Frontal cortex (tissue), 4 donors: ENCODE data around the gene MYH6. TPM values are rescaled to one million over a fixed set of nuclear protein-coding genes. Genes with fewer than 3 reads are reported as not detected.
A peak's percentile ranks its signal among the peaks of the same experiment; 100 is the strongest.
"Not testable (repeated sequence)": the region's sequence is repeated elsewhere in the genome, so short reads cannot be mapped to it uniquely, and the experiment has no call there.

Experiments
- DNase-seq, 2 donors: peaks; one replicate each; pipeline ENCODE4 v3.0.0; 2012; ENCODE audit warnings: low spot score in 2 of 2
- FAIRE-seq: peaks from 2 replicates; lab custom pipeline; 2012; peaks lifted over from hg19 to GRCh38; lab: Jason Lieb, UNC
- total RNA-seq: library from RNA; depleted of rRNA; stranded (reverse); fragments of >200 nt; gene quantifications from one replicate; pipeline ENCODE4 v1.2.3, GENCODE V29; 2014
- donor health status: control.
- donor health status: control.
- donor health status: control.

MYH6 gene
- total RNA-seq, 1 donor from 2014 or later = not detected

DNA sequence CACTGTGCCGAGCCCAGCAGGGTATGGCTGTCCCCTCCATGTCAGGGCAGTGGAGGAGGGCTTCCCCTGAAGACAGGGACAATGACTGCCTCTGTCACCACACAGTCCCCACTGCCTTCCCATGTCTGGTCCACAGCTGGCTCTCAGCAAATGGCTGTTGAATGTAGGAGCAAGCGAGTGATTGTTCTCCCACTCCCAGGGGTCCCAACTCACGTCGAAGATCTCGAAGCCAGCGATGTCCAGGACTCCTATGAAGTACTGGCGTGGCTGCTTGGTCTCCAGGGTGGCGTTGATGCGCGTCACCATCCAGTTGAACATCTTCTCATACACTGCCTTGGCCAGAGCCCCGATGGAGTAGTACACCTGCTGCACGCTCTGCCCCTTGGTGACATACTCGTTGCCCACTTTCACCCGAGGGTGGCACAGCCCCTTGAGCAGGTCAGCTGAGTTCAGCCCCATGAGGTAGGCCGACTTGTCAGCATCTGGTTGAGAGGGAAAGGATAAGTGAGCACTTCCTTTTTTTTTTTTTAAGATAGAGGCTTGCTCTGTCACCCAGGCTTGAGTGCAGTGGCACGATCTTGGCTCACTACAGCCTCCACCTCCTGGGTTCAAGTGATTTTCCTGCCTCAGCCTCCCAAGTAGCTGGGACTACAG is 7.5 kb downstream of the MYH6 start:
- not testable (repeated sequence) for FAIRE-seq, DNase-seq

- DNase-seq (no peak), FAIRE-seq (no peak)
Observed at GRCh38 chr14:23399591-23399990, 8.5 kb downstream of the MYH6 start.

GRCh38 chr14:23399136-23399535 is 8.9 kb downstream of the MYH6 start:
- DNase-seq (no peak), FAIRE-seq (no peak)

GRCh38 chr14:23398348-23398747 is 9.7 kb downstream of the MYH6 start:
- FAIRE-seq (no peak), DNase-seq (no peak)

DNA sequence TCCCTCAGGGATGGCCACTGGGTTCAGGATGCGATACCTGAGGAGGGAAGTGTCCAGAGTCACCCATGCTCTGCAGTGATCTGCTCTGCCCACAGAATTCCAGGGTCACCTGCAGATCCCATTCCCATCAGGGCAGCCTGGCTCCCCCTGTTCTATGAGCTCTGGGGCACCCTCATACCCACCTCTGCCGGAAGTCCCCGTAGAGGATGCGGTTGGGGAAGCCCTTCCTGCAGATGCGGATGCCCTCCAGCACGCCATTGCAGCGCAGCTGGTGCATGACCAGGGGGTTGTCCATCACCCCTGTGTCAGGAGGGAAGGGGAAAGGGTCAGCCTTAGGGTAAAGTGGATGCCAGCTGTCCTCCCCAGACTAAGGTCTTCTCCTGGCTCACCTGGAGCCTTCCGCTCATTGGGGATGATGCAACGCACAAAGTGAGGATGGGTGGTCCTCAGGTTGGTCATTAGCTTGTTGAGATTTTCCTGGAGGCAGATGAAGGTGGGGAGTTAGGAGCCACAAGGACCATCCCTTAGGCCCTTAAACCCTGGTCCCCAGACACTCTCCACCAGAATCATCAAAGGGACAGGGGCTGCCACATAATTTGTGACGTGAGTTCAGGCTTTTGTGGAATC is 11.2 kb downstream of the MYH6 start:
- DNase-seq = no peak
- FAIRE-seq = no peak

- FAIRE-seq (no peak), DNase-seq (no peak)
Observed at GRCh38 chr14:23396126-23396525, 11.9 kb downstream of the MYH6 start.

DNA sequence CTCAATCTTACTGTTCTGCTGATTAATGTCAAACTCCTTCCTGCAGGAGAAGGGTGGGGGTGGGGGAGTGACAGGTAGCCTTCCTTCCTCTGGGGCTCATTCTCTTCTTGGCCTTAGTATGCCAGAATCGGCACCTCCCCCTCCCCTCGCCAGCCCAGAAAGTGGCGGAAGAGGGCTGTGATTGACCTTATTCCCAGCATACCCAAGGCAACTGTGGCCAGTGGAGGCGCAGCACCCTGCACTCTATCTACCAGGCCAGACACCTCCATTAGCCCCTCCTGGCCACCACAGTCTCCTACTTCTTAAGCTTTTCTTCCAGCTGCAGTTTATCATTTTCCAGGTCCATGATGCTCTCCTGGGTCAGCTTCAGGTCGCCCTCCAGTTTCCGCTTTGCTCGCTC is 15.5 kb downstream of the MYH6 start:
- DNase-seq = no peak
- no peak for FAIRE-seq

DNA sequence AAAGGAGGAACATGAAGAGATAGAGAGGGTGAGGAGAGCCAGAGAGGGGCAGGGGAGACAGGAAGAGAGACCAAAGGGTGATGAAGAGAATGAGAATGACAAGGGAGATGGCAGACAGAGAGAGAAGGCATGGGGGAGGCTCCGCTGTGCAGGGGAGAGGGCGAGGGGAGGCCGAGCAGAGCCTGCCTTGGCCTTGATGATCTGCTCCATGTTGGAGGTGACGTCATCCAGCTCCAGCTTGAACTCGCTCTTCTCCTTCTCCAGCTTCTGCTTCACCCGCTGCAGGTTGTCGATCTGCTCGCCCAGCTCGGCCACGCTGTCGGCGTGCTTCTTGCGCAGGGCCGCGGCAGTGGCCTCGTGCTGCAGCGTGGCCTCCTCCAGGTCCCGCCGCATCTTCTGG is 18.2 kb downstream of the MYH6 start:
- not testable (repeated sequence) for DNase-seq, FAIRE-seq

DNA sequence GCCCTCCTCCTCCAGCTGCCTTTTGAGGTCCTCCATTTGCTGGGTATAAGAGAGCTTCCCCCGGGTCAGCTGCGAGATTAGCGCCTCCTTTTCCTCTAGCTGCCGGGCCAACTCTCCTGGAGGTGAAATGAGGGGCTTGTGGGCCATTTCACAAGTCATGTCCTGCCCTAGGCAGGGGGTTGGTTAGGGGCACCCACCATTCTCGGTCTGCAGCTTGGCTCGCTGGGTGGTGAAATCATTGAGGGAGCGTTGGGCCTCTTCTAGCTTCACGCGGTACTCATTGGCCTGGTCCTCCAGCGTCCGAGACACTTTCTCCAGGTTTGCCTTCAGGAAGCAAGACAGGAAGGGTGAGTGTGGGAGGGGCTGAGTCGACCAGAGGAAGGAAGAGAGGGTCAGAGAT is 18.7 kb downstream of the MYH6 start:
- DNase-seq (no peak), FAIRE-seq (no peak)

DNA sequence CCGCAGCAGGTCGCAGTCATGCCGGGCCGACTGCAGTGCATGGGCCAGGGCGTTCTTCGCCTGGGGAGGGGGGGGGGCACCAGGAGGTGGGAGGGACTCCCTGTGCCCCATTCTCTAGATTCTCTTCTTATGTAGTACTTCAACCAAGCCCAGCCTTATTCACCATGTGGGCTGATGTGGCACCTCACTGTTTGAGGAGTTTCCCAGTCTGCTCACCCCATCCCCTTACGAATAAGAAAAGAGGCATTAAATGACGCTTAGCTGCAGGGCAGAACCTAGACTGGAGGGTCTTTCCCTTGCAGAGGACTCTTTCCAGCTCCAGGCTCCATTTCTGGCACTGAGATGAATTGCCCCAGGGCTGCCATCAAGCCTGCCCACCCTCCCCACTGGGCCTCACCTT is 19.1 kb downstream of the MYH6 start:
- FAIRE-seq = no peak

GRCh38 chr14:23387916-23388882 is 19.9 kb downstream of the MYH6 start:
- FAIRE-seq (no peak), DNase-seq (no peak)

More for the DNA sequence above, 19.1 kb downstream of the MYH6 start:
- DNase-seq = no peak

DNA sequence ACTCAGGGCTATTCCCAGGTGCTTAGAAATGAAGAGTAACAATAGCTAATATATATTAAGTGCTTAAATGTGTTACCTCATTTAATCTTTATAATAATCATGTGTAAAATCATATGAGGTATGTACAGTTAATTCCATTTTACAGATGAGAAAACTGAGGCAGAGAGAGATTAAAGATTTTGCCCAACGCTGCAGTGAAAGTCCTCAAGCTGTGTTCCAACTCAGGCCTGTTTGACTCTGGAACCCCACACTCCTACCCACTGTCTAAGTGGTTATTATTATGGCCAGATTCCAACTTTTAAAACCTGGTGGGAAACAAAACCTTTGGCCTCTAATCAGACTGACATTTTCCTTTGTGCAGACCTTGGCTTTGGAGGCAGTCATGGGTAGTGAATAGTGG is 21.1 kb downstream of the MYH6 start:
- no peak for FAIRE-seq
- DNase-seq = no peak

- FAIRE-seq, DNase-seq: not testable (repeated sequence)
Observed at GRCh38 chr14:23386266-23386657, 21.8 kb downstream of the MYH6 start.

GRCh38 chr14:23385642-23386265 is 22.3 kb downstream of the MYH6 start:
- DNase-seq (no peak), FAIRE-seq (no peak)

- FAIRE-seq = no peak
Observed at GRCh38 chr14:23385244-23385641, 22.8 kb downstream of the MYH6 start.

GRCh38 chr14:23384364-23385080 is 23.6 kb downstream of the MYH6 start:
- FAIRE-seq (no peak), DNase-seq (no peak)

More at GRCh38 chr14:23385244-23385641, 22.8 kb downstream of the MYH6 start:
- peak in 1 of 2 donors; percentile 37 for DNase-seq

GRCh38 chr14:23382731-23383440 is 25.2 kb downstream of the MYH6 start:
- FAIRE-seq (no peak), DNase-seq (no peak)

DNA sequence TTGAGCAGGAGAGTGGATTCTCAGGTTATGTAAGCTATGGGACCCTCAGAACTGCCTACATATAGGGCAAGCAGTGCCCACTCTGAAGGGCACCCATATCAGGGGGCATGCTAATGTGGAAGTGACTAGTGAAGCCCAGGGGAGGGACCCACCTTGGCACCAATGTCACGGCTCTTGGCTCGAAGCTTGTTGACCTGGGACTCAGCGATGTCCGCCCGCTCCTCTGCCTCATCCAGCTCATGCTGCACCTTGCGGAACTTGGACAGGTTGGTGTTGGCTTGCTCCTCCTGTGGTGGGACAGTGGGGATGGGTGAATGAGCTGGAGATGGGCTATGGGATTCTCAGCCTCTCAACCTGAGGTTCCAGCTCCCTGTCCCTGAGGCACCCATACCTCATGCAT is 25.8 kb downstream of the MYH6 start:
- no peak for FAIRE-seq
- no peak for DNase-seq

DNA sequence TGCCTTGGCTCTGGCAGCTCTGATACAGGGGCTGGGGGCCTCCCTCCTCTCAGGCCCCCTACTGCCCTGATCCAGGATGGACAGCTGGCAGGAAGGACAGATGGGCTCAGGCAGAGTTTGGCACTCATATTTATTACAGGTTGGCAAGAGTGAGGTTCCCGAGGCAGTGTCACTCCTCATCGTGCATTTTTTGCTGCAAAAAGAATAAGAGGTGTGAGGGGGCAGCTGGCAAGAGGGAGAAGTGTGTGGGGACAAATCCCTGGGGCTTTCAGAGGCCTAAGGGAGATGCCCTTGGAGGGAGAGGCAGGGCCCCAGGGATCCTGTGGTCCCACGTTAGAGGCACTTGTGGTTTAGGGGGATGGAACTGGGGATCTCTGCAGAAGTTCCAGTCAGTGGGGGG is 26.2 kb downstream of the MYH6 start:
- FAIRE-seq = no peak

More for the DNA sequence above, 26.2 kb downstream of the MYH6 start:
- no peak for DNase-seq
